D341Med (cell line): ENCODE data around the gene CATSPERD.
"Not testable (repeated sequence)": the region's sequence is repeated elsewhere in the genome, so short reads cannot be mapped to it uniquely, and the experiment has no call there.

Experiments used
- DNase-seq: peaks from one replicate; pipeline ENCODE4 v3.0.0; 2012; ENCODE audit warnings: low spot score

CATSPERD gene

GRCh38 chr19:5684694-5685430 is 35.6 kb upstream of the CATSPERD start:
- DNase-seq: no peak

- no peak for DNase-seq
Measured at GRCh38 chr19:5686326-5686646, 34.2 kb upstream of the CATSPERD start.

GRCh38 chr19:5686647-5687359 is 33.6 kb upstream of the CATSPERD start:
- peak; percentile 97 for DNase-seq

GRCh38 chr19:5687360-5688198 is 32.9 kb upstream of the CATSPERD start:
- no peak for DNase-seq

- not testable (repeated sequence) for DNase-seq
Measured at GRCh38 chr19:5688262-5688881, 32.1 kb upstream of the CATSPERD start.

GRCh38 chr19:5690125-5690954 is 30.1 kb upstream of the CATSPERD start, which contains the start of gene RPL36:
Gene RPL36 (plus strand): TSS chr19:5690295. CDS start chr19:5690508, 213 bp downstream.
- DNase-seq: peak; percentile 93

- no peak for DNase-seq
Measured at GRCh38 chr19:5690955-5691821, 29.2 kb upstream of the CATSPERD start.

GRCh38 chr19:5691822-5692722 is 28.4 kb upstream of the CATSPERD start:
- DNase-seq: no peak

- no peak for DNase-seq
Measured at GRCh38 chr19:5692723-5693194, 27.7 kb upstream of the CATSPERD start.

GRCh38 chr19:5693195-5694166 is 27.0 kb upstream of the CATSPERD start:
- DNase-seq: no peak

GRCh38 chr19:5694167-5694955 is 26.1 kb upstream of the CATSPERD start:
- DNase-seq: no peak

GRCh38 chr19:5694956-5695648 is 25.3 kb upstream of the CATSPERD start:
- no peak for DNase-seq

- no peak for DNase-seq
Measured at GRCh38 chr19:5695649-5696195, 24.7 kb upstream of the CATSPERD start.

- DNase-seq: no peak
Measured at GRCh38 chr19:5696196-5697021, 24.0 kb upstream of the CATSPERD start.
